Sciatic nerve (tissue), 2 donors: Measurements from ENCODE around the gene RBMY1F. TPM values are rescaled to one million over a fixed set of nuclear protein-coding genes. Genes with fewer than 3 reads are reported as not detected.
"Not testable (repeated sequence)": the region's sequence is repeated elsewhere in the genome, so short reads cannot be mapped to it uniquely, and the experiment has no call there.

Experiments used
- ATAC-seq: fragments of 200-7000 bp; cut with Tn5 transposase; one replicate; pipeline ENCODE4 v1.9.1; 2020; ENCODE audit warnings: mild to moderate bottlenecking, moderate library complexity
- DNase-seq: peaks from one replicate; pipeline ENCODE4 v3.0.0-alpha.2; 2020; ENCODE audit warnings: low spot score
- intact Hi-C: fragments of 100-400 bp; cut with DNase I; formaldehyde crosslinking; loops from one replicate; pipeline ENCODE4 v1.14.2; 2022
- total RNA-seq: library from RNA; stranded (reverse); fragmentation: NEBNext Ultra II Directional; extraction: Animal tissue kit (Norgen Biotek cat#: 25700); gene quantifications from one replicate; pipeline ENCODE4 v1.2.1, GENCODE V29; 2021
- donor health status: DM: no; HTN: no; CAD: no.
- donor health status: DM: no; HTN: no; CAD: no.

Gene RBMY1F
- total RNA-seq: not detected

- intact Hi-C loops, DNase-seq: not testable (repeated sequence)
Observed at GRCh38 chrY:22182823-22183222, at the start of gene RBMY1F. Gene RBMY1F, minus strand, starts transcription at chrY:22182923. Its CDS starts 1,954 bp downstream, at chrY:22180969.

DNA sequence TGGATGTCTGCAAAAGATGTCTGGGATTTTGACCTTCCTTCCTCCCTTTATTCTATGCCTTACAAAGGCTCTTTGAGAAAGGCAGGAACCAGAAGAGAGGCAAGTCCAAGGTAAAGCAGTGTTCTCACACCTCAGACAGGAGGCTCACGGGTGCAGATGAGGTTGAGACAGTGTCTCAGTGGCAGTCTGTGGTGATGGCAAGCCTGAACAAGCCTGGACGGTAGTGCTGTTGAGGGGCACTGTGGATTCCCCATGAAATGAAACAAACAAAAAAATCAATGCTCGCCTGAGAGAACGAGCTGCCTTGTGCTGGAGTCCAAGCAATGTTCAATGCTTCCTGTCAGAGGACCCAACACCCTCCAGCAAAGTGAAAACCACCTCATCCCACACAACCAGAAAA lies 31.6 kb downstream of the RBMY1F start:
- DNase-seq, intact Hi-C loops, ATAC-seq: not testable (repeated sequence)

More at GRCh38 chrY:22182823-22183222, at the start of gene RBMY1F:
- ATAC-seq: not testable (repeated sequence)

DNA sequence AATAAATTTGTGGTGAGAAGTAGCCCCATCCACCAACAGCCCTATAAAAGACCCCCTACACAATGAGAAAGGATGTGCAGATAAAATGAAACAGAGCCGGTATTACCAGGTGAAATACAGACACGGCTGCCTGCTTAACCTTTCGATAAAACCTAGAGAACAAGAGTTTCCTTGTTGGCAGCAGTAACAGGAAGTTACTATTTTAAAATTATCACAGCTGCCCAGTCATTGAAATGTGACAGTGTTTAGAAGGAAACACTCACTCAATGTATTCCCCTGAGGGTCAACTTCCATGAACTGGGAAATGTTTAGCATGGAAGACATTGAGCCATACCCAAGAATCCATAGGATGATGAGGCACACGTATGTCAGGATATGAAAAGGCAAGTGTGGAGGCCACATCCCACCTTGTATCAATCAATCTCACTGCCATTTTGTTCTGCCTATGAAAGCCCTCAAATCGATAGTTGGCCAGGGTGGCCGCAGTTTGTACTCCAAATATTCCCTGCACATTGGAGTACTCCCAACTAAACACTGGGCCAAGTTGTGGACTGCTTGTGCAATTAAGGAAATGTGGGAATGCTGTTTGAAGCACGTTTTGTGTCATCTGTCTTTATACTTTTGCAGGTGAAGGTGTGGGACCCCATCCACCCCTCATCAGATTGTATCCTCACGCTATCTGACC lies 41.6 kb downstream of the RBMY1F start:
- intact Hi-C loops, ATAC-seq, DNase-seq: not testable (repeated sequence)

DNA sequence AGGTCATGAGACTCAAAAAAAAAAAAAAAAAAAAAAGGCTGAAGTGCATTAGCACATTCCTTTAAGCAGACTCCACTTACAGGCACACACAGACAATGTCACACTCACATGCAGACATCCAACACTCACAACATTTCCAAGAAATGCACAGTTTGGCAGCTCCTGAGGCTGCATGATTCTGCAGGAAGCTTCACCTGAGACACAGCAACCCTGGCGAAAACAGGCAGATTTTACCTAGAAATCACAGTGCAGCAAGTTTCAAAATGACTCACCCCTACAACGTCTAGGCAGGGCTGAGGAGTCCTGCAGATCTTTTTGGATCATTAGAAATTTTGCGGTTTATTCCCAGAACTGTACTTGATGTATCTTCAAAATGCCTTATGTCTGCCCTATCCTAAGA lies 48.0 kb downstream of the RBMY1F start:
- DNase-seq, ATAC-seq, intact Hi-C loops: not testable (repeated sequence)

DNA sequence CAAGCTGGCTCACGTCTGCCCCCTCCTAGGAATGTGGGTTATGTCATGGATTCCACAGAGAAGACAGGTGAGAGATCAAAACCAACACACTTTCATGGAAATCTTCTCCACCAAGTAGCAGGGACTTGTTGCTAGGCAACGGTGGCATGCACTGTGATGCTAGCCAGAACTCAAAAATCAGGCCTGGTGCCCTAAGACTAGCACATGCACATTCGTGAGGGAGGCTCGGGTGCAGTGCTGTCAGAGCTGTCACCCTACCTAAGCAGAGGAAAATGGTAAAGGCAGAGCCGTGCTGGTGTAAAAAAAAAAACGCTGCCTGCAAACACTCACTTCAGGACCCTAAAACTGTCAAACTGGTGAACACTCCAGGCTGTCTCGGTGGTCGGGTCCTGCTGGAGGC lies 52.2 kb downstream of the RBMY1F start:
- ATAC-seq, DNase-seq, intact Hi-C loops: not testable (repeated sequence)

Other genes starting within 250 kb of the RBMY1F start
- not detected for gene RBMY1J, start 220.5 kb upstream of the RBMY1F start, total RNA-seq